IMR-90 (cell line): ENCODE results near the gene REPIN1. TPM values are rescaled to one million over a fixed set of nuclear protein-coding genes. Genes with fewer than 3 reads are reported as not detected.
A peak's percentile ranks its signal among the peaks of the same experiment; 100 is the strongest.

ENCODE experiments used
- ATAC-seq: fragments of 200-7000 bp; cut with Tn5 transposase; 2 replicates; pipeline ENCODE4 v1.9.1; 2020; ENCODE audit warnings: low read depth, mild to moderate bottlenecking, moderate library complexity
- BruUV-seq: library from RNA; stranded (reverse); fragments of 400-500 nt; replicated peaks from 2 replicates; lab custom pipeline; 2021; lab: Mats Ljungman, UMichigan
- CTCF ChIA-PET: fragments of 300-600 bp; formaldehyde crosslinking; extraction: SDS; loops from one replicate; lab custom pipeline; 2021; ENCODE audit warnings: antibody characterized with exemption; lab: Yijun Ruan, JAX
- POLR2A ChIA-PET: fragments of 300-600 bp; sonication (Branson Sonifier 250); formaldehyde crosslinking; loops from one replicate; lab custom pipeline; 2022; ENCODE audit warnings: antibody characterized with exemption; ENCODE audit not compliant: unreplicated experiment; lab: Charles Lee
- DNase-seq: peaks from one replicate; pipeline ENCODE4 v3.0.0; 2013
- H2AFZ ChIP-seq: replicated peaks from 2 replicates; pipeline ENCODE3; 2013; ENCODE audit warnings: low read length, mild to moderate bottlenecking; ENCODE audit not compliant: poor library complexity
- H2AK5ac ChIP-seq: 2 replicates; pipeline ENCODE4 v1.6.1; 2013; ENCODE audit warnings: low read depth, low read length, inconsistent platforms
- H2AK9ac ChIP-seq: replicated peaks from 2 replicates; pipeline ENCODE3; 2013; ENCODE audit warnings: mild to moderate bottlenecking, low read depth, low read length, moderate library complexity; ENCODE audit not compliant: poor library complexity
- H2BK120ac ChIP-seq: 2 replicates; pipeline ENCODE4 v1.6.1; 2013; ENCODE audit warnings: low read depth, low read length, inconsistent platforms
- H2BK15ac ChIP-seq: 3 replicates; pipeline ENCODE4 v1.6.1; 2013; ENCODE audit warnings: low read depth, low read length, inconsistent platforms
- H2BK20ac ChIP-seq: 2 replicates; pipeline ENCODE4 v1.6.1; 2013; ENCODE audit warnings: low read depth, mild to moderate bottlenecking, inconsistent platforms, low read length, moderate library complexity
- H2BK5ac ChIP-seq: 2 replicates; pipeline ENCODE4 v1.6.1; 2013; ENCODE audit warnings: mild to moderate bottlenecking, low read depth, low read length, inconsistent platforms; ENCODE audit not compliant: poor library complexity, severe bottlenecking
- H3K14ac ChIP-seq: replicated peaks from 2 replicates; pipeline ENCODE4 v1.6.1; 2013; ENCODE audit warnings: low read depth, low read length, inconsistent platforms
- H3K18ac ChIP-seq: 2 replicates; pipeline ENCODE4 v1.6.1; 2013; ENCODE audit warnings: low read depth, low read length, control low read depth
- H3K23ac ChIP-seq: 2 replicates; pipeline ENCODE4 v1.6.1; 2013; ENCODE audit warnings: low read depth, low read length, inconsistent platforms
- H3K27ac ChIP-seq: 2 replicates; pipeline ENCODE4 v1.5.1; 2013; ENCODE audit warnings: mild to moderate bottlenecking, control low read depth, low read length; ENCODE audit not compliant: insufficient read depth
- H3K27me3 ChIP-seq: 2 replicates; pipeline ENCODE4 v1.6.1; 2013; ENCODE audit warnings: low read length; ENCODE audit not compliant: control insufficient read depth, insufficient read depth
- H3K36me3 ChIP-seq: 2 replicates; pipeline ENCODE4 v1.6.1; 2013; ENCODE audit warnings: low read length, mixed read lengths; ENCODE audit not compliant: control insufficient read depth, insufficient read depth
- H3K4ac ChIP-seq: 2 replicates; pipeline ENCODE4 v1.6.1; 2013; ENCODE audit warnings: low read depth, low read length, inconsistent platforms
- H3K4me1 ChIP-seq: 2 replicates; pipeline ENCODE4 v1.6.1; 2013; ENCODE audit warnings: low read length, mixed read lengths; ENCODE audit not compliant: control insufficient read depth, insufficient read depth
- H3K4me2 ChIP-seq: 2 replicates; pipeline ENCODE4 v1.6.1; 2013; ENCODE audit warnings: low read depth, mild to moderate bottlenecking, control low read depth, low read length, moderate library complexity
- H3K4me3 ChIP-seq: 2 replicates; pipeline ENCODE4 v1.5.1; 2013; ENCODE audit warnings: low read depth, mild to moderate bottlenecking, control low read depth, low read length, moderate library complexity; ENCODE audit not compliant: insufficient read depth
- H3K56ac ChIP-seq: 2 replicates; pipeline ENCODE4 v1.6.1; 2013; ENCODE audit warnings: low read length, inconsistent platforms; ENCODE audit not compliant: insufficient read depth; ENCODE audit errors: extremely low read depth
- H3K79me1 ChIP-seq, 2 experiments: 2 replicates each; pipeline ENCODE4 v1.6.1; 2013; ENCODE audit warnings: low read length in 2 of 2, inconsistent platforms in 1 of 2, low read depth in 1 of 2
- H3K9ac ChIP-seq: 2 replicates; pipeline ENCODE4 v1.6.1; 2013; ENCODE audit warnings: low read depth, low read length, control low read depth
- H3K9me1 ChIP-seq: 2 replicates; pipeline ENCODE4 v1.6.1; 2013; ENCODE audit warnings: low read length, inconsistent platforms; ENCODE audit not compliant: insufficient read depth
- H3K9me3 ChIP-seq: 2 replicates; pipeline ENCODE4 v1.6.1; 2013; ENCODE audit warnings: low read length; ENCODE audit not compliant: control insufficient read depth, insufficient read depth
- H4K20me1 ChIP-seq: 2 replicates; pipeline ENCODE4 v1.6.1; 2013; ENCODE audit warnings: low read length, inconsistent platforms; ENCODE audit not compliant: insufficient read depth
- H4K5ac ChIP-seq: 2 replicates; pipeline ENCODE4 v1.6.1; 2013; ENCODE audit warnings: mild to moderate bottlenecking, low read depth, low read length, control low read depth
- H4K8ac ChIP-seq, 2 experiments: 2 replicates each; pipeline ENCODE4 v1.6.1; 2013; ENCODE audit warnings: low read depth in 2 of 2, low read length in 2 of 2, control low read depth in 1 of 2, inconsistent platforms in 1 of 2
- H4K91ac ChIP-seq: 2 replicates; pipeline ENCODE4 v1.6.1; 2013; ENCODE audit warnings: low read depth, low read length, inconsistent platforms; ENCODE audit not compliant: insufficient read depth
- BHLHE40 ChIP-seq: fragments of 150-350 bp; IDR thresholded peaks from 2 replicates; pipeline ENCODE4 v1.6.1; 2016; ENCODE audit warnings: mild to moderate bottlenecking, low read depth, low read length
- CEBPB ChIP-seq: IDR thresholded peaks from 2 replicates; pipeline ENCODE4 v1.6.1; 2012; ENCODE audit warnings: low read depth, low read length, improper control_type of control experiment
- FOS ChIP-seq: fragments of 150-350 bp; IDR thresholded peaks from 2 replicates; pipeline ENCODE4 v1.6.1; 2016; ENCODE audit warnings: low read depth, low read length
- MAFK ChIP-seq: IDR thresholded peaks from 2 replicates; pipeline ENCODE4 v1.6.1; 2012; ENCODE audit warnings: low read depth, low read length, improper control_type of control experiment
- MAZ ChIP-seq: IDR thresholded peaks from 2 replicates; pipeline ENCODE4 v1.6.1; 2012; ENCODE audit warnings: low read depth, mild to moderate bottlenecking, low read length, improper control_type of control experiment, moderate library complexity, borderline replicate concordance
- MXI1 ChIP-seq: IDR thresholded peaks from 2 replicates; pipeline ENCODE4 v1.6.1; 2012; ENCODE audit warnings: low read depth, mild to moderate bottlenecking, low read length, moderate library complexity, borderline replicate concordance
- POLR2A ChIP-seq: IDR thresholded peaks from 2 replicates; pipeline ENCODE4 v1.6.1; 2012; ENCODE audit warnings: mild to moderate bottlenecking, low read depth, low read length
- RAD21 ChIP-seq: IDR thresholded peaks from 2 replicates; pipeline ENCODE4 v1.6.1; 2012; ENCODE audit warnings: low read length, improper control_type of control experiment
- RFX5 ChIP-seq: IDR thresholded peaks from 2 replicates; pipeline ENCODE4 v1.8.0; 2012; ENCODE audit warnings: low read depth, mild to moderate bottlenecking, low read length, moderate library complexity
- SMC3 ChIP-seq: fragments of 150-350 bp; IDR thresholded peaks from 2 replicates; pipeline ENCODE4 v1.6.1; 2016; ENCODE audit warnings: low read depth, mild to moderate bottlenecking, antibody characterized with exemption, low read length, moderate library complexity
- WGBS, 2 experiments: methylation state at CpG; one replicate each; pipeline versions ENCODE4 v1.1.5 to v1.1.7; 2013; ENCODE audit warnings: missing lambda C conversion rate in 2 of 2; ENCODE audit not compliant: insufficient read length in 1 of 2; ENCODE audit errors: extremely low coverage in 2 of 2; 5-methylcytosine and 5-hydroxymethylcytosine counted together
- dilution Hi-C: fragments of 300-500 bp; cut with HindIII; formaldehyde crosslinking; loops from one replicate; pipeline ENCODE4 v1.14.3; 2018; ENCODE audit warnings: low sequenced_read_pairs; ENCODE audit not compliant: unreplicated experiment
- in situ Hi-C: fragments of 300-500 bp; cut with MboI; formaldehyde crosslinking; loops from 3 replicates; pipeline ENCODE4 v1.14.3; 2019; ENCODE audit warnings: low sequenced_read_pairs, inconsistent platforms, mixed read lengths
- intact Hi-C: fragments of 100-400 bp; cut with micrococcal nuclease; formaldehyde crosslinking; loops from 2 replicates; pipeline ENCODE4 v1.10.0; 2022
- polyA plus RNA-seq, 3 experiments: library from polyadenylated mRNA; depleted of rRNA; stranded (reverse); fragments of >200 nt; gene quantifications; 2 replicates each; pipeline ENCODE4 v1.2.3, GENCODE V29; 2012; ENCODE audit warnings: low replicate concordance in 1 of 3
- total RNA-seq: library from RNA; depleted of rRNA; stranded (reverse); fragments of >200 nt; gene quantifications from 2 replicates; pipeline ENCODE4 v1.2.3, GENCODE V29; 2012
- TF ChIP-seq, protein P1 (sequence below): fragments of 150-350 bp; IDR thresholded peaks from 2 replicates; pipeline ENCODE4 v1.6.1; 2016; ENCODE audit warnings: low read depth, mild to moderate bottlenecking, low read length, moderate library complexity, borderline replicate concordance
- TF ChIP-seq, protein P2 (sequence below): fragments of 150-350 bp; IDR thresholded peaks from 2 replicates; pipeline ENCODE4 v1.6.1; 2017; ENCODE audit warnings: mild to moderate bottlenecking, antibody characterized with exemption, low read length, low read depth

The REPIN1 gene
- total and polyA plus RNA-seq, 2 of the 4 experiments (the other 2 are of a cell fraction), result 19.4 to 50.6 TPM

DNA sequence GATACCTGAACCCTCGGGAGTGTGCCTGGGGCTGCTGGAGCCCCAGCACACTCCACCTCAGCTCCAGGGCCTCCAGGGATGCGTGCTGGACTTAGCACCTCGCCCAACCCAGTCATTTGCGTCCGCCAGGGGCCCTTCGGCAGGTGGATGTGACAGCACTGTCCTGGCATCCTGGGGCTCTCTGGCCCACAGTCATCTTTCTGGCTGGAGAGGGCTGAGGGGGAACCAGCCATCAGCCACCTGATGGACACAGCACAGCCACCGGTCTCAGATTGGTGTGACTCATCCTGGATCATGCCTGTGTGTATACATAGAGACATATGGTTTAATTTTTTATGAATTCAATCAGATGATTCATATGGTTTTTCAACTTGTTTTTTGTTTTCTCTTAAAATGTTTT, 21.6 kb downstream of the REPIN1 start:
- no CpG with 5 or more reads among the region's 7 CpGs for WGBS, 2 experiments
- peak overlapping the region; percentile 20 for H2BK5ac ChIP-seq
- H3K23ac ChIP-seq, result no peak overlapping the region
- no peak overlapping the region for H3K4me2 ChIP-seq
- H3K27me3 ChIP-seq, result no peaks in the 10 kb centered on the region
- POLR2A ChIA-PET, result no interaction called here
- no peak overlapping the region for H2BK20ac ChIP-seq
- in situ Hi-C loops, result no loop called here
- H2AK9ac ChIP-seq, result peak overlapping the region; percentile 73
- H3K9ac ChIP-seq, result no peak overlapping the region
- no peaks in the 10 kb centered on the region for H3K9me3 ChIP-seq
- no peak overlapping the region for H2AFZ ChIP-seq
- no peak overlapping the region for H3K4me3 ChIP-seq
- H2AK5ac ChIP-seq, result peak overlapping the region; percentile 8; the same call in 1 of the 2 replicates
- no peak overlapping the region for H2BK120ac ChIP-seq
- no TSS peak for BruUV-seq
- H3K14ac ChIP-seq, result no peak overlapping the region
- TF ChIP-seq MAZ (no peak), POLR2A (no peak), MAFK (no peak), RFX5 (no peak), RAD21 (no peak), BHLHE40 (0 out of 2 replicates have a peak, but pooled peaks have one; percentile 18), FOS (peak; percentile 42; the same call in 1 of the 2 replicates), MXI1 (no peak), SMC3 (no peak), CEBPB (no peak)
- TF ChIP-seq, protein P1, sequence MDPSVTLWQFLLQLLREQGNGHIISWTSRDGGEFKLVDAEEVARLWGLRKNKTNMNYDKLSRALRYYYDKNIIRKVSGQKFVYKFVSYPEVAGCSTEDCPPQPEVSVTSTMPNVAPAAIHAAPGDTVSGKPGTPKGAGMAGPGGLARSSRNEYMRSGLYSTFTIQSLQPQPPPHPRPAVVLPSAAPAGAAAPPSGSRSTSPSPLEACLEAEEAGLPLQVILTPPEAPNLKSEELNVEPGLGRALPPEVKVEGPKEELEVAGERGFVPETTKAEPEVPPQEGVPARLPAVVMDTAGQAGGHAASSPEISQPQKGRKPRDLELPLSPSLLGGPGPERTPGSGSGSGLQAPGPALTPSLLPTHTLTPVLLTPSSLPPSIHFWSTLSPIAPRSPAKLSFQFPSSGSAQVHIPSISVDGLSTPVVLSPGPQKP, result no peak
- TF ChIP-seq, protein P2, sequence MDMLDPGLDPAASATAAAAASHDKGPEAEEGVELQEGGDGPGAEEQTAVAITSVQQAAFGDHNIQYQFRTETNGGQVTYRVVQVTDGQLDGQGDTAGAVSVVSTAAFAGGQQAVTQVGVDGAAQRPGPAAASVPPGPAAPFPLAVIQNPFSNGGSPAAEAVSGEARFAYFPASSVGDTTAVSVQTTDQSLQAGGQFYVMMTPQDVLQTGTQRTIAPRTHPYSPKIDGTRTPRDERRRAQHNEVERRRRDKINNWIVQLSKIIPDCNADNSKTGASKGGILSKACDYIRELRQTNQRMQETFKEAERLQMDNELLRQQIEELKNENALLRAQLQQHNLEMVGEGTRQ, result no peak
- H2BK15ac ChIP-seq, result no peak overlapping the region
- dilution Hi-C loops, result no loop called here
- H3K18ac ChIP-seq, result no peak overlapping the region
- DNase-seq (peak; percentile 79), ATAC-seq (peak; percentile 31; the same call in 1 of the 2 replicates)
- H3K36me3 ChIP-seq, result peaks cover 6% of the 10 kb centered on the region
- no peak overlapping the region for H4K5ac ChIP-seq
- intact Hi-C loops, result no loop called here
- peaks cover 11% of the 10 kb centered on the region; the same call in 1 of the 2 replicates for H3K4me1 ChIP-seq
- no peak overlapping the region for H4K8ac ChIP-seq
- H3K27ac ChIP-seq, result no peak overlapping the region
- H4K91ac ChIP-seq, result no peak overlapping the region
- no peak overlapping the region for H3K4ac ChIP-seq
- H3K9me1 ChIP-seq, result no peaks in the 10 kb centered on the region
- CTCF ChIA-PET, result no interaction called here
- no peaks in the 10 kb centered on the region for H4K20me1 ChIP-seq
- peaks cover 5 to 18% of the 10 kb centered on the region in 2 experiments; a peak in 3 of 4 replicates for H3K79me1 ChIP-seq
- H3K56ac ChIP-seq, result no peak overlapping the region
